Cortex of kidney (tissue), 1 donor: ENCODE results near the gene NXPH3.

Experiments used
- DNase-seq: peaks from one replicate; lab custom pipeline; 2025; lab: John Stamatoyannopoulos, UW

The NXPH3 gene

DNA sequence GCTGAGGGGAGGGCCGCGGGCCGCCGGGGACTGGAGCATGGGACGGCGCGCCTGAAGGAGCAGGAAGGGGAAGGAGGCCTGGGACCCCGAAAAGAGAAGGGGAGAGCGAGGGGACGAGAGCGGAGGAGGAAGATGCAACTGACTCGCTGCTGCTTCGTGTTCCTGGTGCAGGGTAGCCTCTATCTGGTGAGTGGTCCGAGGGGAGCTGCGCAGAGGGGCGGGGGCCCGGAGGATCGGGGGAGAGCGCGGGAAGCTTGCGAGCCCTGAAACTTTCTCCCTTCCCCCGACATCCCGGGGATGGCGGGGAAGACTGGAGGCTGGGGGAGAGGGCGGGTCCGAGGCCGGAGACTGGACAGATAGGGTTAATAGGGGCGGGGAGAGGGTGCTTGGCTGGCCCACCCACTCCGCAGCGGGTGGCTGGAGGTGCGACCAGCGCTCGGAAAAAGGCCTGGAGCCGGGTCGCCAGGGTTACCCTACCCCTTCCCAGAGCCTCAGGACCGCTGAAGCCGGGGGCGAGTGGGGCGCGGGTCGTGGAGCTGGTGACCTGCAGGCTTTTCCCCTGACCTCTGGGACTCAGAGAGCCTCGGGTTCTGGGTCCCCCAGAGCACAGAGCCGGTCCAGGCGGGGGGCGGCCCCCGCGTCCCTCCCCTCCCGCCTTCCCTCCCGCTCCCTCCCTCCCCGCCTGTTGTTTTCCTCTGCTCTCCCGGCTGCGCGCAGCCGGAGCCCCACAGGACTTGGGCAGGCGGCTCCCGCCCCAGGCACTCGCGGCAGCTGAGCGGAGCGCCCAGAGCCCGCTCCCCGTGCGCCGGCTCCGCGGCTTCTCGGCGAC is 631 bp downstream of the NXPH3 start:
- DNase-seq = no peak

- DNase-seq = no peak
Measured at GRCh38 chr17:49576917-49577649, 1.4 kb downstream of the NXPH3 start.

DNA sequence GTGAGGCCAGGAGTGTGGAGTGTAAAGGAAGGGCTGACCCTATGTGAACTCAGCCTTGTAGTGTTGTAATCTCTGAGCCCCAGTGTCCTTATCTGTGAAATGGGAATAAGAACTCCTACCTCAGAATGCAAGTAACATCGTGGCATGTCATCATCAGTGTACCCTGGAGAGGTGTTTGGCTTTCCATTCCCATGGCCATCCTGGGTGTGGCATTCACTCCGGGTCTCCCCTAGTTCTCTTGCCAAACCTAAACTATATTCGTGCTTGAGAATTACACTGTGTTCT is 1.9 kb downstream of the NXPH3 start:
- no peak for DNase-seq

DNA sequence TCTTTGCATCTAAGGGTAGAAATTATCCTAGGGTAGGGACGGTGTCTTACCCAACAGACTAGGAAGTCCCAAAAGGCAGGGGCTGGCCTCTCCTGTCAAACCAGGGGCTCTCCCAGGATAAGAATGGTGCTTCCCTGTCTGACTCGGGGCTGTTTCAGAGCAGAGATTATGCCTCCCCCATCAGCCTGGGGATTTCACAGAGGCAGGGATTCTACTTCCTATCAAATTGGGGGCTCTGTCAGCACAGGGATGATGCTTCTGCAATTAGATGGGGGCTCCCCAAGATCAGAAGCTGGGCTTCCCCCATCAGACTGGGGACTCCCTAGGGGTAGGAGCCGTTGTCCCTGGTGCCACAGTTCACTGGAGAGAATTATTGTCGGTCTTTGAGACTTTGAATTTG is 2.3 kb downstream of the NXPH3 start:
- no peak for DNase-seq

- no peak for DNase-seq
Measured at GRCh38 chr17:49578414-49578813, 2.7 kb downstream of the NXPH3 start.

GRCh38 chr17:49578952-49579500 is 3.4 kb downstream of the NXPH3 start:
- DNase-seq = no peak

DNA sequence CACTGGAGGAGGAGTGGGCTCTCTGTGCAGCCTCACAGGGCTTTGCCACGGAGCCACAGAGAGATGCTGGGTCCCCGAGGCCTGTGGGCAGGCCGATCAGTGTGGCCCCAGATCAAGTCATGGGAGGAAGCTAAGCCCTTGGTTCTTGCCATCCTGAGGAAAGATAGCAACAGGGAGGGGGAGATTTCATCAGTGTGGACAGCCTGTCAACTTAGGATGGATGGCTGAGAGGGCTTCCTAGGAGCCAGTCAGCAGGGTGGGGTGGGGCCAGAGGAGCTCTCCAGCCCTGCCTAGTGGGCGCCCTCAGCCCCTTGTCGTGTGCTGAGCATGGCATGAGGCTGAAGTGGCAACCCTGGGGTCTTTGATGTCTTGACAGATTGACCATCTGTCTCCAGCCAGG is 3.9 kb downstream of the NXPH3 start:
- DNase-seq = no peak

- DNase-seq = no peak
Measured at GRCh38 chr17:49580055-49580721, 4.5 kb downstream of the NXPH3 start.

DNA sequence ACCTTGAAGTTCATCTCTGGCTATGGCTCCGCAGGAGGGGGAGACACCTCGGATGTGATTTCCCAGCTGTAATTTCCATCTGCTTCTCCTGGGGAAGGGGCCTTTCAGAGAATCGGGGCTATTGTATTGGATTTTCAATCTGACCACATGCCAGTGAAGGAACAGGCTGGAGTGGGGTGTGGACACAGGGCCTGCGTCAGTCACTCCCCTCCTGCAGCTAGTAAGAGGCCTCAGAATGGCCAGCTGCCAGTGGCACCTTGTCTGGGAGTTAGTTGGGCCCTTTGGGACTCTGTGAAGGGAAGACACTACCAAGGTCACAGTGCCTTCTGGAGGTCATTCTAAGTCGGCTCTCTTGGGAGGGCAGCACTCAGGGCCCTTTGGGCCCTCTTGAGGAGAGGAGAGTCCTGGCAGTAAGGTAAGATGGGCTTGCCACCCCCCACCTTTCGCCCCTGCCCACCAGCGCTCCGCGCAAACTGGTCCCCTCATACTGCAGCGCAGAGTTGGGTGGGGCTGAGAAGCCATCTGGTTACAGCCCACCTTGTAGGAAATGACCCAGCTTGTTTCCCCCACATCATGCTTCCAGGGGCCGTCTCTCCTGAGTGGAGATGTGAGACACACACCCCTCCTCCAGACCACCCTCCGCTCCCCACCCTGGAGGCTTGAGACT is 5.4 kb downstream of the NXPH3 start:
- DNase-seq = no peak

- DNase-seq = no peak
Measured at GRCh38 chr17:49581648-49581998, 6.0 kb downstream of the NXPH3 start.

- DNase-seq = no peak
Measured at GRCh38 chr17:49582055-49582722, 6.5 kb downstream of the NXPH3 start.

DNA sequence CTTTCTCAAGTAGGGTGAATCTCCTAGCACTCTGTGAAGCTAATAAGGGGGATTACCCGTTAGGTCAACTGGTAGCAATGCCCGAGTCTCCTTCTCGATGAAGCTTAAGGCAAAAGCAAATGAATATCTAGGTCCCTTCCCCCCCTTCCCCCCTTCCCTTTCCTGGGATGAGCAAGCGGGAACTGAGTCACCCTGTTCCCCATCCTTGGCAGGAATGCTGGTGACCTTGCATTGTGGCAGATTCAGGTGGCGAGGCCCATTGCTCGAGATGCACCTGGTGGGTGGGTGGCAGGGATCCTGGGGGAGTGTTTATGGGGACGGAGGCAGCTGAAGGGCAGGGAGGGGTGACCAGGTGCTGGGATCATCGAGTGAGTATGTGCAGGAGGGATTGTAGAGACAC is 7.1 kb downstream of the NXPH3 start:
- no peak for DNase-seq

- no peak for DNase-seq
Measured at GRCh38 chr17:49583226-49583625, 7.6 kb downstream of the NXPH3 start.

- DNase-seq = no peak
Measured at GRCh38 chr17:49583889-49584288, 8.2 kb downstream of the NXPH3 start.

DNA sequence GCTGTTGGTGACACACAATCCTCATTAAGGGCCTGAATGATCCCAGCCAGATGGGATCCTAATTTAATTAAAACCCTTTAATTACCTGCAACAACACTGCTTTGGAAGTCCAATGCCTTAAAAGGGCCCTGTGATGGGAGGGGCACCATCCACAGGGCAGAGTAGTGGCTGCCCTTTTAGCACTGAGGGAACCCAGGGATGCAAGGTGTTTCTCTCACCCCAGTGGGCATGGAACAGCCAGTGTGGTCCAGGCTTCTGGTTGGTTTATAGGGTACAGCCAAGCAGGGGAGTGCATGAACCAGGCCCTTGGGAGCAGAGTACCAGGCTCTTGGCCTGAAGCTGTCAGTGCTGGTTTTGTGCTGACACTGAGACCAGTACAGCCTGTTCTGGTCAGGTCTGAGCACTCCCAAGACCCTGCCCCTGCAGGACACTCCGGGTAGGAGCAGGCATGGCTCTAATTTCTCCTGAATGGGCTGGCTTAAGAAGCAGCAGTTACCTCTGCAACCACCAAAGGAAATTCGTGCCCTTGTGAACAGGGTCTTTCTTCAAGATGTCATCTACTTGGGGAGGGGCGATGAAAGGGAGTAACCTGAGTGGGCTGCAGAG is 9.9 kb downstream of the NXPH3 start:
- DNase-seq = no peak

GRCh38 chr17:49587366-49588073 is 11.8 kb downstream of the NXPH3 start:
- DNase-seq = no peak

DNA sequence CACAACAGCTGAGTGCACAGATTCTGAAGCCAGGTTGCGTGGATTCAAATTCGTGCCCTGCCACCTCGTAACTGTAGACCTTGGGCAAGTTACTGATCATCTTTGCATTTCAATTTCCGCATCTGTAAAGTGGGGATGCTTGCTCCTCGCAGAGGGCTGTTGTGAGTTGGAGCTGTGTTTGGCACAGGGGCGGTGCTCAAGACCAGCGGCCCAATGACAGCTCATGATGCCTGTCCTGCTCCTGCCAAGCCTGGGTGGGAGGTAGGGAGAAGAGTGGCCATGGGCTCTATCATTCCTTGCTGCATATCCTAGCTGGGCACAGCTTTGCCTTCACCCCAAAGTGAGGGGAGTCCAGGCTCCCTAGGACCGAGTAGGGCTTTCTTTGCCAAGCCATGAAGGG is 12.6 kb downstream of the NXPH3 start:
- no peak for DNase-seq

- DNase-seq = no peak
Measured at GRCh38 chr17:49588726-49589576, 13.3 kb downstream of the NXPH3 start.

DNA sequence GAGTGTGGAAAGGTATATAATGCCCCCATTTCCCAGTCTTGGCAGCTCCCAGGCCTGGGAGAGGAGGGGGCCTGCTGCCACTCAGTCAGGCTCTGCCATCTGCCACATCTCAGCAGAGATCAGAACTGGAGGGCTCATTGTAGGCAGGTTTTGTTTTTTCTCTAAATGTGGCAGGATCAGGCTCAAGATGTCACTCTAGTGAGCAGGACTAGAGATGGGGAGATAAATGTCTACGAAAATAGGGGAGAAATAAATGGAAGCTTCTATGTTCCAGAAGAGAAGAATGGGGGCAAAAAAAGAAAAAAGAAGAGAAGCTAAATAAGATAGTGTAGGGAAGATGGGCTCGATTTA is 13.9 kb downstream of the NXPH3 start:
- no peak for DNase-seq

- DNase-seq = no peak
Measured at GRCh38 chr17:49590874-49591273, 15.2 kb downstream of the NXPH3 start.
